HepG2 (cell line): ENCODE measurements around the gene POLR3GL. TPM values are rescaled to one million over a fixed set of nuclear protein-coding genes. Genes with fewer than 3 reads are reported as not detected.

Experiments
- ATF3 ChIP-seq: sonication (generic); formaldehyde crosslinking; IDR thresholded peaks from 2 replicates; pipeline ENCODE4 v1.4.0; 2020; ENCODE audit warnings: missing genetic modification reagents
- CCDC6 ChIP-seq: sonication (generic); formaldehyde crosslinking; IDR thresholded peaks from 2 replicates; pipeline ENCODE4 v1.8.1; 2022; ENCODE audit warnings: mild to moderate bottlenecking, missing genetic modification reagents, moderate library complexity
- CHD2 ChIP-seq: IDR thresholded peaks from 2 replicates; pipeline ENCODE4 v1.6.1; 2011; ENCODE audit warnings: low read depth, low read length, improper control_type of control experiment
- NR2F1 ChIP-seq, 2 experiments: fragments of 450-650 bp in 1 of 2; formaldehyde crosslinking in 1 of 2; IDR thresholded peaks; 2 replicates each; pipeline versions ENCODE4 v1.5.0 to v1.6.1; 2016 to 2020; ENCODE audit warnings: mild to moderate bottlenecking in 1 of 2, missing compliant biosample characterization in 1 of 2, missing genetic modification reagents in 1 of 2, moderate library complexity in 1 of 2
- PTBP1 ChIP-seq: fragments of 200-400 bp; formaldehyde crosslinking; IDR thresholded peaks from 2 replicates; pipeline ENCODE4 v1.6.1; 2018; ENCODE audit warnings: low read length, low read depth; ENCODE audit not compliant: poor library complexity, severe bottlenecking
- SIN3B ChIP-seq: fragments of 150-350 bp; IDR thresholded peaks from 2 replicates; pipeline ENCODE4 v1.6.1; 2014; ENCODE audit warnings: low read length
- SMAD1 ChIP-seq: sonication (generic); formaldehyde crosslinking; IDR thresholded peaks from 2 replicates; pipeline ENCODE4 v1.4.0; 2020; ENCODE audit warnings: missing genetic modification reagents, low read depth, mild to moderate bottlenecking, borderline replicate concordance
- SNAPC4 ChIP-seq: sonication (generic); formaldehyde crosslinking; IDR thresholded peaks from 2 replicates; pipeline ENCODE4 v1.4.0; 2020; ENCODE audit warnings: mild to moderate bottlenecking, missing genetic modification reagents
- SNRNP70 ChIP-seq: fragments of 200-400 bp; formaldehyde crosslinking; IDR thresholded peaks from 2 replicates; pipeline ENCODE4 v1.6.1; 2017; ENCODE audit warnings: mild to moderate bottlenecking, low read depth, low read length, moderate library complexity
- XRCC5 ChIP-seq: fragments of 200-400 bp; formaldehyde crosslinking; optimal IDR thresholded peaks from 2 replicates; pipeline ENCODE3; 2017; ENCODE audit warnings: mild to moderate bottlenecking, low read length
- ZBTB49 ChIP-seq: sonication (generic); formaldehyde crosslinking; IDR thresholded peaks from 2 replicates; pipeline ENCODE4 v1.4.0; 2020; ENCODE audit warnings: missing genetic modification reagents, borderline replicate concordance
- ZNF10 ChIP-seq: sonication (generic); formaldehyde crosslinking; IDR thresholded peaks from 2 replicates; pipeline ENCODE4 v1.4.0; 2020; ENCODE audit warnings: mild to moderate bottlenecking, low read depth, missing genetic modification reagents, borderline replicate concordance
- ZNF143 ChIP-seq: sonication (generic); formaldehyde crosslinking; IDR thresholded peaks from 2 replicates; pipeline ENCODE4 v1.4.0; 2020; ENCODE audit warnings: missing genetic modification reagents
- ZNF160 ChIP-seq: sonication (generic); formaldehyde crosslinking; IDR thresholded peaks from 2 replicates; pipeline ENCODE4 v1.8.0; 2022; ENCODE audit warnings: mild to moderate bottlenecking, inconsistent platforms, missing genetic modification reagents
- ZNF263 ChIP-seq: sonication (generic); formaldehyde crosslinking; IDR thresholded peaks from 2 replicates; pipeline ENCODE4 v1.4.0; 2020; ENCODE audit warnings: missing genetic modification reagents
- ZNF317 ChIP-seq: sonication (generic); formaldehyde crosslinking; IDR thresholded peaks from 2 replicates; pipeline ENCODE4 v1.5.0; 2020; ENCODE audit warnings: mild to moderate bottlenecking, missing genetic modification reagents
- ZNF446 ChIP-seq: sonication (generic); formaldehyde crosslinking; IDR thresholded peaks from 2 replicates; pipeline ENCODE4 v1.5.0; 2020; ENCODE audit warnings: mild to moderate bottlenecking, missing genetic modification reagents
- ZNF556 ChIP-seq: sonication (generic); formaldehyde crosslinking; IDR thresholded peaks from 2 replicates; pipeline ENCODE4 v1.4.0; 2020; ENCODE audit warnings: mild to moderate bottlenecking, missing genetic modification reagents, borderline replicate concordance
- ZNF768 ChIP-seq: sonication (generic); formaldehyde crosslinking; IDR thresholded peaks from 2 replicates; pipeline ENCODE4 v1.4.0; 2020; ENCODE audit warnings: missing genetic modification reagents
- ZNF839 ChIP-seq: sonication (generic); formaldehyde crosslinking; IDR thresholded peaks from 2 replicates; pipeline ENCODE4 v1.4.0; 2020; ENCODE audit warnings: missing genetic modification reagents, mild to moderate bottlenecking, borderline replicate concordance
- ZSCAN31 ChIP-seq: sonication (generic); formaldehyde crosslinking; IDR thresholded peaks from 2 replicates; pipeline ENCODE4 v1.5.0; 2020; ENCODE audit warnings: low read depth, mild to moderate bottlenecking, missing genetic modification reagents
- polyA plus RNA-seq, 8 experiments: library from polyadenylated mRNA; depleted of rRNA in 3 of 8; stranded (reverse) in 7 of 8; unstranded in 1 of 8; fragments of >200 nt; fragmentation: Illumina TruSeq in 4 of 8; extraction: Trizol in 4 of 8; gene quantifications; 2 replicates each; pipeline versions ENCODE4 v1.2.1 to v1.2.3, GENCODE V29; 2011 to 2016; ENCODE audit warnings: low read depth in 4 of 8, missing spikeins in 1 of 8, mixed read lengths in 1 of 8; ENCODE audit not compliant: insufficient read depth in 1 of 8
- total RNA-seq, 5 experiments: library from RNA; depleted of rRNA; stranded (reverse); fragments of >200 nt; fragmentation: Illumina TruSeq; extraction: Trizol; gene quantifications; 2 replicates each; pipeline ENCODE4 v1.2.3, GENCODE V29; 2016; ENCODE audit warnings: low read depth in 1 of 5

Gene POLR3GL
- total and polyA plus RNA-seq, 2 of the 13 experiments (the other 11 are each of a cell fraction or from before 2014, with no cell fraction given), result 11.5 to 12.4 TPM

DNA sequence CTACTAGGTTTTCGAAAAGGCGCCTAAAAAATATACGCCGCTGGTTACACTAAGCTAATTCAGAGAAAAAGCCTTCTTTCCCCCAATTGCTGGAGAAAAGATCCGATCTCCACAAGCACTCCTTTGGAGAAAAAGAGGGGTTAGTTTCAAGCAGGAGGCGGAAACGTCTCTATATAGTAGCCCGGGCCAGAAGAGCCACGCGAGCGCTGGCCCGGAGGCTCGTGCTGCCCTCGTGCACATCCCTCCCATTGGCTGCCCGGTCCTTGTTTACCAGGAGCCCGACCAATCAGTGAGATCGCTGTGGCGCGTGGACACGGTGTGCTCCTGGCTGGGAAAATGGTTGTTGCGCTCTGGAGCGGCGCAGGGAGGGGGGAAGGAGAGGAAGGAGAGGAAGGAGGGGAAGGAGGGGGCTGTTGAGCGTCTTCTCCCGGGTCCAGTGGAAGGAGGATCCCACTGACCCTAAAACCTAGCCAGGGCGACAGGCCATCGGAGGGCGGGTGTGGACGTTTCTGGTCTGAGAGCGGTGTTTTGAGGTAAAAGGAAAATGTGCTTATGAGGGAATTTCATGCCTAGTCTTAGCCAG is 32.0 kb downstream of the POLR3GL start, which contains the start of gene TXNIP (continued):
- peak; percentile 24; the same call in 1 of the 2 replicates for TF ChIP-seq ZNF768 (CRISPR knock-in tag)
- TF ChIP-seq SNAPC4 (CRISPR knock-in tag), result no peak
- TF ChIP-seq XRCC5, result peak; percentile 29
- TF ChIP-seq ZNF263 (CRISPR knock-in tag), result no peak
- no peak for TF ChIP-seq ATF3 (CRISPR knock-in tag)
- TF ChIP-seq ZNF839, result no peak
- TF ChIP-seq PTBP1, result no peak
- TF ChIP-seq NR2F1 (CRISPR knock-in tag; IDR thresholded peaks at IDR 0.05), result no peak
- no peak; the same call in 1 of the 2 replicates for TF ChIP-seq ZNF160 (CRISPR knock-in tag)
- TF ChIP-seq SNRNP70, result no peak
- TF ChIP-seq ZNF317 (CRISPR knock-in tag), result no peak; the same call in 1 of the 2 replicates
- peak; percentile 70 for TF ChIP-seq CHD2
- TF ChIP-seq ZNF556 (CRISPR knock-in tag), result 0 out of 2 replicates have a peak, but pooled peaks have one; percentile 50
- 0 out of 2 replicates have a peak, but pooled peaks have one; percentile 57 for TF ChIP-seq SIN3B
- no peak for TF ChIP-seq ZNF143 (CRISPR knock-in tag)
- no peak for TF ChIP-seq ZNF10 (CRISPR knock-in tag)
- TF ChIP-seq CCDC6, result peak; percentile 90
- no peak for TF ChIP-seq ZBTB49 (CRISPR knock-in tag)
- TF ChIP-seq ZNF446 (CRISPR knock-in tag), result peak; percentile 77
- peak; percentile 45; the same call in 1 of the 2 replicates for TF ChIP-seq SMAD1 (CRISPR knock-in tag)
- TF ChIP-seq ZSCAN31 (CRISPR knock-in tag), result no peak
